ENCODE measurements around the gene LGR4. TPM values are rescaled to one million over a fixed set of nuclear protein-coding genes. Genes with fewer than 3 reads are reported as not detected.

The LGR4 gene
- total and polyA plus RNA-seq, 2 donors (not counting 1 experiment from before 2014, with no cell fraction given), result 0.92 to 3.3 TPM

GRCh38 chr11:27514558-27514957 is 42.0 kb upstream of the LGR4 start:
- Histone ChIP-seq H3K79me2 (ENCODE audit: control insufficient read depth, insufficient read depth, low read length) (no peaks in the 10 kb centered on the region), H3K9me3 (ENCODE audit: control extremely low read depth in 1 of 3, control insufficient read depth in 2 of 3, insufficient read depth in 1 of 3, low read length in 2 of 3) (peaks cover 0 to 3% (median 1%) of the 10 kb centered on the region in 3 donors), H3K4me1 (ENCODE audit: control insufficient read depth in 2 of 2, insufficient read depth in 2 of 2, low read length in 2 of 2) (no peaks in the 10 kb centered on the region), H4K20me1 (ENCODE audit: control insufficient read depth, insufficient read depth, low read length, poor library complexity, severe bottlenecking) (no peaks in the 10 kb centered on the region), H3K27me3 (replicated peaks in 1 of 4; ENCODE audit: control extremely low read depth in 1 of 4, control insufficient read depth in 3 of 4, insufficient read depth in 4 of 4, low read length in 3 of 4) (no peaks in the 10 kb centered on the region), H2AFZ (ENCODE audit: insufficient read depth, low read depth, low read length, poor library complexity, severe bottlenecking) (no peak overlapping the region), H3K9ac (ENCODE audit: low read length) (no peak overlapping the region), H3K4me2 (replicated peaks; ENCODE audit: low read depth, low read length, poor library complexity, severe bottlenecking) (no peak overlapping the region), H3K36me3 (replicated peaks in 1 of 2; ENCODE audit: control extremely low read depth in 1 of 2, control insufficient read depth in 1 of 2, extremely low read depth in 1 of 2, insufficient read depth in 2 of 2, low read length in 1 of 2) (no peaks in the 10 kb centered on the region), H3K4me3 (ENCODE audit: control extremely low read depth in 1 of 5, extremely low read depth in 1 of 5, insufficient read depth in 1 of 5, low read depth in 2 of 5, low read length in 4 of 5) (no peak overlapping the region), H3K27ac (ENCODE audit: low read length in 2 of 2) (no peak overlapping the region)
- ChIA-PET CTCF (no interaction called here), POLR2A (no interaction called here)
- no peak overlapping the region for H3K27ac Mint-ChIP-seq
- ATAC-seq (ENCODE audit: low read depth) (no peak), DNase-seq (no peak)
- TF ChIP-seq CTCF (IDR thresholded peaks at IDR 0.05) (no peak), EZH2 (IDR thresholded peaks at IDR 0.05; ENCODE audit: borderline replicate concordance, insufficient read depth, low read depth, low read length, poor library complexity, severe bottlenecking) (no peak)
- 100% methylated on average over 4 of the region's 4 CpGs for WGBS (ENCODE audit: insufficient coverage)
- H3K4me1 Mint-ChIP-seq, result no peaks in the 10 kb centered on the region
- H3K9me3 Mint-ChIP-seq (ENCODE audit: insufficient read depth), result no peaks in the 10 kb centered on the region
- intact Hi-C loops (cut with micrococcal nuclease), result no loop called here
- H3K27me3 Mint-ChIP-seq, result peaks cover 21% of the 10 kb centered on the region
- H3K4me3 Mint-ChIP-seq, result no peak overlapping the region

- no peaks in the 10 kb centered on the region for H3K27me3 ChIP-seq (replicated peaks in 1 of 4; ENCODE audit: control extremely low read depth in 1 of 4, control insufficient read depth in 3 of 4, insufficient read depth in 4 of 4, low read length in 3 of 4)
- POLR2A ChIA-PET, result no interaction called here
- WGBS (ENCODE audit: insufficient coverage), result 98% methylated on average over 4 of the region's 4 CpGs
- CTCF ChIA-PET, result interaction anchor here (1.2 kb wide), 1 partner anchor 18 kb away, joined by 4 read pairs; no protein-coding TSS in a partner anchor
- H3K79me2 ChIP-seq (ENCODE audit: control insufficient read depth, insufficient read depth, low read length), result no peaks in the 10 kb centered on the region
- H3K4me3 ChIP-seq (ENCODE audit: control extremely low read depth in 1 of 5, extremely low read depth in 1 of 5, insufficient read depth in 1 of 5, low read depth in 2 of 5, low read length in 4 of 5), result no peak overlapping the region
- H3K4me3 Mint-ChIP-seq, result no peak overlapping the region
- no peak overlapping the region for H2AFZ ChIP-seq (ENCODE audit: insufficient read depth, low read depth, low read length, poor library complexity, severe bottlenecking)
- H3K36me3 ChIP-seq (replicated peaks in 1 of 2; ENCODE audit: control extremely low read depth in 1 of 2, control insufficient read depth in 1 of 2, extremely low read depth in 1 of 2, insufficient read depth in 2 of 2, low read length in 1 of 2), result no peaks in the 10 kb centered on the region
- H3K27me3 Mint-ChIP-seq, result peaks cover 20% of the 10 kb centered on the region
- no peak overlapping the region for H3K9ac ChIP-seq (ENCODE audit: low read length)
- peaks cover 0 to 3% (median 1%) of the 10 kb centered on the region in 3 donors for H3K9me3 ChIP-seq (ENCODE audit: control extremely low read depth in 1 of 3, control insufficient read depth in 2 of 3, insufficient read depth in 1 of 3, low read length in 2 of 3)
- no peak for TF ChIP-seq CTCF (IDR thresholded peaks at IDR 0.05)
- no peak for TF ChIP-seq EZH2 (IDR thresholded peaks at IDR 0.05; ENCODE audit: borderline replicate concordance, insufficient read depth, low read depth, low read length, poor library complexity, severe bottlenecking)
- DNase-seq (no peak), ATAC-seq (ENCODE audit: low read depth) (no peak)
- no peak overlapping the region for H3K4me2 ChIP-seq (replicated peaks; ENCODE audit: low read depth, low read length, poor library complexity, severe bottlenecking)
- H3K4me1 Mint-ChIP-seq, result no peaks in the 10 kb centered on the region
- no peaks in the 10 kb centered on the region for H3K4me1 ChIP-seq (ENCODE audit: control insufficient read depth in 2 of 2, insufficient read depth in 2 of 2, low read length in 2 of 2)
- H3K27ac ChIP-seq (ENCODE audit: low read length in 2 of 2), result no peak overlapping the region
- H4K20me1 ChIP-seq (ENCODE audit: control insufficient read depth, insufficient read depth, low read length, poor library complexity, severe bottlenecking), result no peaks in the 10 kb centered on the region
- no peaks in the 10 kb centered on the region for H3K9me3 Mint-ChIP-seq (ENCODE audit: insufficient read depth)
- intact Hi-C loops (cut with micrococcal nuclease), result no loop called here
- no peak overlapping the region for H3K27ac Mint-ChIP-seq
These were observed 41.5 kb upstream of the LGR4 start for GRCh38 chr11:27514076-27514475.
